Activated T-helper 17 cell treated with anti-CD3 and anti-CD28 coated beads, Interleukin-2, amount 50 U/mL, for 72 hours (primary cell): Measurements from ENCODE around the gene FYN. TPM values are rescaled to one million over a fixed set of nuclear protein-coding genes. Genes with fewer than 3 reads are reported as not detected.

Source experiments
- ATAC-seq: fragments of 150-1000 bp; cut with Tn5 transposase; replicated peaks from 2 replicates; pipeline ENCODE4 v1.10.0; 2021; ENCODE audit warnings: mild to moderate bottlenecking, moderate library complexity
- H3K27ac Mint-ChIP-seq: one replicate; pipeline ENCODE4 v1.8.0; 2022; ENCODE audit warnings: mixed read lengths
- H3K27me3 Mint-ChIP-seq: one replicate; pipeline ENCODE4 v1.8.0; 2022; ENCODE audit warnings: mixed read lengths
- H3K36me3 Mint-ChIP-seq: one replicate; pipeline ENCODE4 v1.8.0; 2022; ENCODE audit warnings: low read depth, mild to moderate bottlenecking, mixed read lengths
- H3K4me1 Mint-ChIP-seq: one replicate; pipeline ENCODE4 v1.8.0; 2022; ENCODE audit warnings: mixed read lengths
- H3K4me3 Mint-ChIP-seq: one replicate; pipeline ENCODE4 v1.8.0; 2022; ENCODE audit warnings: mild to moderate bottlenecking, mixed read lengths
- H3K9me3 Mint-ChIP-seq: one replicate; pipeline ENCODE4 v1.8.0; 2022; ENCODE audit warnings: mixed read lengths
- total RNA-seq, 2 donors: library from RNA; stranded (reverse); gene quantifications; one replicate each; pipeline ENCODE4 v1.2.3, GENCODE V29; 2022

The FYN gene
- total RNA-seq, 2 donors from 2014 or later = 139 to 326 TPM

GRCh38 chr6:111781041-111781708 lies 92.1 kb downstream of the FYN start:
- Mint-ChIP-seq H3K4me1 (peaks cover 76% of the 10 kb centered on the region), H3K27me3 (no peaks in the 10 kb centered on the region), H3K36me3 (peaks cover 82% of the 10 kb centered on the region), H3K4me3 (peak overlapping the region; percentile 74), H3K27ac (peak overlapping the region; percentile 87), H3K9me3 (no peaks in the 10 kb centered on the region)
- ATAC-seq = no peak

GRCh38 chr6:111780393-111780792 lies 92.9 kb downstream of the FYN start:
- H3K36me3 Mint-ChIP-seq = peaks cover 85% of the 10 kb centered on the region
- peak overlapping the region; percentile 74 for H3K4me3 Mint-ChIP-seq
- no peak for ATAC-seq
- H3K27ac Mint-ChIP-seq = peak overlapping the region; percentile 87
- no peaks in the 10 kb centered on the region for H3K9me3 Mint-ChIP-seq
- peaks cover 80% of the 10 kb centered on the region for H3K4me1 Mint-ChIP-seq
- no peaks in the 10 kb centered on the region for H3K27me3 Mint-ChIP-seq

DNA sequence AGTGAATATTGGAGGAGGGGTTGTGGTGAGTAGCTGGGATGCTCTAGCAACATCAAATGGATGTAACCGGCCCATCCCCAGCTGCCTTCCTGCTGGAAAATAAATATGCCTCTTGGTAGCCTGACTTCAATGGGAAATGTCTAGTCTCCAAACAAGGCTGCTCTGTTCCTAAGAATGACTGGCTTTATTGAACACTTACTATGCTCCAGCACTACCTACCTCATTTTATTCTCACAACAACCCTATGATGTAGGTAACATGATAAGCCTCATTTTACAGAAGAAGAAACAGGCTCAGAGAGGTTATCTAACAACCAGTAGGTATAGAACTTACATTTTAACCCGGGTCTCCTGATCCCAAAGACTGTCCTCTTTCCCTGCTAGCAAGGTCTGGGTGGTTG lies 93.6 kb downstream of the FYN start:
- Mint-ChIP-seq H3K27me3 (no peaks in the 10 kb centered on the region), H3K36me3 (peaks cover 85% of the 10 kb centered on the region), H3K4me3 (peak overlapping the region; percentile 74), H3K9me3 (no peaks in the 10 kb centered on the region), H3K27ac (peak overlapping the region; percentile 87), H3K4me1 (peaks cover 75% of the 10 kb centered on the region)
- no peak for ATAC-seq

- H3K4me3 Mint-ChIP-seq = peak overlapping the region; percentile 74
- no peaks in the 10 kb centered on the region for H3K27me3 Mint-ChIP-seq
- H3K27ac Mint-ChIP-seq = peak overlapping the region; percentile 87
- H3K9me3 Mint-ChIP-seq = no peaks in the 10 kb centered on the region
- peaks cover 84% of the 10 kb centered on the region for H3K36me3 Mint-ChIP-seq
- no peak for ATAC-seq
- H3K4me1 Mint-ChIP-seq = peaks cover 71% of the 10 kb centered on the region
Measured at GRCh38 chr6:111779031-111779430, 94.2 kb downstream of the FYN start.

DNA sequence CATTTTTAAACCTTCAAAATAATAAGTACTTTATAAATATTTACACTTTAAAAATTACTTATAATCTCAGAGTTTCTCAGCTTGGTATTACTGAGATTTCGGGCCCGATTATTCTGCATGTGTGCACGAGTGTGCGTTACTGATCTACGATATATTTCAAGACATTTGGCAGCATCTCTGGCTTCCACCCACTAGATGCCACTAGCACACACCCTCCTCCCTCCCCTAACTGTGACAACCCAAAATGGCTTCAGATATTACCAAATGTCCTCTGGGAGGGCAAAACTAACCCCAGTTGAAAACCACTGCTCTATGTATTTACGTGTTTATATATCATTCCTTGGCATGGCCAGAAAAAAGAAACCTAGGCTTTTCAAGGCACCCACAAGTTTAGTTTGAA lies 95.9 kb downstream of the FYN start:
- no peaks in the 10 kb centered on the region for H3K27me3 Mint-ChIP-seq
- H3K4me3 Mint-ChIP-seq = peak overlapping the region; percentile 74
- H3K27ac Mint-ChIP-seq = peak overlapping the region; percentile 87
- ATAC-seq = peak; percentile 49
- no peaks in the 10 kb centered on the region for H3K9me3 Mint-ChIP-seq
- peaks cover 58% of the 10 kb centered on the region for H3K4me1 Mint-ChIP-seq
- peaks cover 83% of the 10 kb centered on the region for H3K36me3 Mint-ChIP-seq

GRCh38 chr6:111776236-111777221 lies 96.7 kb downstream of the FYN start:
- Mint-ChIP-seq H3K4me1 (peaks cover 65% of the 10 kb centered on the region), H3K4me3 (peak overlapping the region; percentile 74), H3K36me3 (peaks cover 90% of the 10 kb centered on the region), H3K9me3 (no peaks in the 10 kb centered on the region), H3K27me3 (no peaks in the 10 kb centered on the region), H3K27ac (peak overlapping the region; percentile 87)
- peak; percentile 71 for ATAC-seq

GRCh38 chr6:111775145-111775922 lies 97.9 kb downstream of the FYN start:
- H3K9me3 Mint-ChIP-seq = no peaks in the 10 kb centered on the region
- no peak for ATAC-seq
- peak overlapping the region; percentile 74 for H3K4me3 Mint-ChIP-seq
- peaks cover 90% of the 10 kb centered on the region for H3K36me3 Mint-ChIP-seq
- no peaks in the 10 kb centered on the region for H3K27me3 Mint-ChIP-seq
- peak overlapping the region; percentile 87 for H3K27ac Mint-ChIP-seq
- peaks cover 65% of the 10 kb centered on the region for H3K4me1 Mint-ChIP-seq

DNA sequence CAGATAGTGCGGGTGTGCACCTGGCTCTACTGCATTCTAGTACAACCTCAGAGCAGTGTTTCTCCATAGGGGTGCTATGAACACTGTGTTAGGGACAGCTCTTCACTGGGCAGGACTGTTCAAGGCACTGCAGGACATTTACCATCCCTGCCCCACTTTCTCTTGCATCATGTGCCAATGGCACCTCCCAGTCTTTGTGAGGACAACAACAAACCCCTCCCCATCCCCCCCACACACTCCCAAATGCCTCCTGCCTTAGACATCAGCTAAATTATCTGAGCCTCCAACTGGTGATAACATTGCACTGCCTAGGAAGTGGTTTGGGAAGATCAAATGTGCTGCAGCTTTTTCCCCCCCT lies 98.9 kb downstream of the FYN start:
- H3K9me3 Mint-ChIP-seq = peaks cover 3% of the 10 kb centered on the region
- H3K36me3 Mint-ChIP-seq = peaks cover 90% of the 10 kb centered on the region

GRCh38 chr6:111773501-111774345 lies 99.5 kb downstream of the FYN start:
- H3K4me3 Mint-ChIP-seq = peak overlapping the region; percentile 14
- peak overlapping the region; percentile 13 for H3K27ac Mint-ChIP-seq
- H3K27me3 Mint-ChIP-seq = no peaks in the 10 kb centered on the region
- H3K36me3 Mint-ChIP-seq = peaks cover 90% of the 10 kb centered on the region
- peaks cover 4% of the 10 kb centered on the region for H3K9me3 Mint-ChIP-seq
- peaks cover 67% of the 10 kb centered on the region for H3K4me1 Mint-ChIP-seq
- ATAC-seq = no peak

More for the DNA sequence above, 98.9 kb downstream of the FYN start:
- ATAC-seq = no peak
- H3K4me3 Mint-ChIP-seq = peak overlapping the region; percentile 74
- H3K27ac Mint-ChIP-seq = peak overlapping the region; percentile 13
- peaks cover 65% of the 10 kb centered on the region for H3K4me1 Mint-ChIP-seq
- H3K27me3 Mint-ChIP-seq = no peaks in the 10 kb centered on the region

DNA sequence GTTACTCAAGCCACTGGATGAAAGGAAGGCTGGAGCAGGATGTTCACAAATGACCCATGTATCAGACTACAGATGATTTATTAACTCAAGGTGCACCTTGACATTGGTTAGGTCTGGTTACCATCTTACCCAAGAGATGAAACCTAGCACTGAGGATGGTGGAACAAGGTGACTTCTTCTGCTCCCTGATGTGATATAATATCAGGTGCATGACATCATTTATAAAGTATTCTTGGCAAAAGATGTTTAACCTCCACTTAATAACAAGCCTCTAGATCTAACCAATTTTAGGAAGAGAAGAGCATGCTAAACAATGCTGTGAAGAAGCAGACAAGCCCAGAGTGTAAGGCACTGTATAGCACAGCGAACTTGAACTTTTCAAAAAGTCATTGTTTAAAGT lies 100.9 kb downstream of the FYN start:
- no peaks in the 10 kb centered on the region for H3K27me3 Mint-ChIP-seq
- peaks cover 4% of the 10 kb centered on the region for H3K9me3 Mint-ChIP-seq
- H3K4me3 Mint-ChIP-seq = peak overlapping the region; percentile 98
- no peak for ATAC-seq
- H3K4me1 Mint-ChIP-seq = peaks cover 67% of the 10 kb centered on the region
- H3K27ac Mint-ChIP-seq = peak overlapping the region; percentile 100
- peaks cover 90% of the 10 kb centered on the region for H3K36me3 Mint-ChIP-seq

DNA sequence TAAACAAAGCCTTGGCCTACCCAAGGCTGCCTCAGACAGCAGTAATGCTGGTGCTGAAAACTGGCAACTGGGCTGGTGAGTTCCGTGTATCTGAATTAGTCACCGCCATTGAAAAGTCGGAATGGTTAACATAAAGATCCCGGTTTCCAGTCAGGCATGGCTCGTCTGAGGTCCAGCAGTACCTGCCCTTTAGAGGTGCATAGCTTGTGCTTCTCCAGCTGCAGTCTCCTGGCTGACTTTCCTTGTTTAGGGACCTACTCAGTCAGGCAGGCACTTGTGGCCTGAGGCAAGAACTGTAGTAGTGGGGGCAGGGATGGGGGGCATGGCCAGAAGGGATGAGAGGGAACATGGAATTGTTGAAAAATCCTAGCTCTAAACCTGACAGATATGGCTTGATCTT lies 101.6 kb downstream of the FYN start:
- Mint-ChIP-seq H3K4me3 (peak overlapping the region; percentile 98), H3K27me3 (no peaks in the 10 kb centered on the region), H3K4me1 (peaks cover 65% of the 10 kb centered on the region), H3K9me3 (peaks cover 4% of the 10 kb centered on the region), H3K36me3 (peaks cover 92% of the 10 kb centered on the region), H3K27ac (peak overlapping the region; percentile 100)
- ATAC-seq = no peak

GRCh38 chr6:111771094-111771432 lies 102.2 kb downstream of the FYN start:
- H3K9me3 Mint-ChIP-seq = peaks cover 4% of the 10 kb centered on the region
- peaks cover 92% of the 10 kb centered on the region for H3K36me3 Mint-ChIP-seq
- peak overlapping the region; percentile 98 for H3K4me3 Mint-ChIP-seq
- H3K27me3 Mint-ChIP-seq = no peaks in the 10 kb centered on the region
- H3K4me1 Mint-ChIP-seq = peaks cover 68% of the 10 kb centered on the region
- ATAC-seq = no peak
- peak overlapping the region; percentile 100 for H3K27ac Mint-ChIP-seq

DNA sequence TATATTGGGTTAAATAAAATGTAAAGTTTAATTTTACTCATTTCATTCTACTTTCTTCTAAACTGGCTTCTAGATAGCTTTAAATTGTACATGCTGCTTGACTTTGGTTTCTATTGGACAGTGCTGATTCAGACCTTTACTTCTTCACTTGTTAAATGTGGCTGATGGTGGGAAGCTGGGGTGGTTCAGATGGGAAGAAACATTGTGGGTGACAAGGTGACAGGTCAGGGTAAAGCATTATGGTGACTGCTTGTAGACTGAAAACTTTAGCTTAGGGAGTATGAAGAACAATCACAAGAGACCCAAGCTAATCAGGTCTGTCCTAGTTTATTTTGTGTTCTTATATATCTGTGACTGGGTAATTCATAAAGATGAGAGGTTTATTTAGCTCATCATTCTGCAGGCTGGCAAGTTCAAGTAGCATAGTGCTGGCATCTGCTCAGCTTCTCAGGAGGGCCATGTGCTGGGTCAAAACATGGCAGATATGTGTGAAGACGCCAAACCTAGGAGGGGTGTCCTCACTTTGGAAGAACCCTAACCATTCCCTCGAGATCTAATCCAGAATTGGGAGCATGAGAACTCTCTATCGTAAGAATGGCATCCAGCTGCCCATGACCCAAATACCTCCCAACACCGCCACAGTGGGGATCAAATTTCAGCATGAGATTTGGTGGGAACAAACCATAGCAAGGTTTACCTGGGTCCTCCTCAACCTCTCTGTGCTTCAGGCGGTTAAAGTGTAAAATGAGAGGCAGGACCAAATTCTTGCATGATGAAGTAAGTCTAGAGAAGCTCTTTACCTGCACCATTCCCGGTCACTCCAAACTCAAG lies 102.8 kb downstream of the FYN start:
- Mint-ChIP-seq H3K27ac (peak overlapping the region; percentile 100), H3K27me3 (no peaks in the 10 kb centered on the region), H3K36me3 (peaks cover 92% of the 10 kb centered on the region), H3K4me1 (peaks cover 68% of the 10 kb centered on the region), H3K9me3 (peaks cover 4% of the 10 kb centered on the region), H3K4me3 (peak overlapping the region; percentile 98)
- ATAC-seq = peak; percentile 30
